Effector memory CD8-positive, alpha-beta T cell (primary cell): ENCODE measurements around the gene TRIM27.
"Not testable (repeated sequence)": the region's sequence is repeated elsewhere in the genome, so short reads cannot be mapped to it uniquely, and the experiment has no call there.

Experiments
- ATAC-seq: fragments of 150-1000 bp; cut with Tn5 transposase; replicated peaks from 2 replicates; pipeline ENCODE4 v1.10.0; 2021; ENCODE audit warnings: mild to moderate bottlenecking, moderate library complexity
- DNase-seq, 3 experiments: peaks; one replicate each; pipeline ENCODE4 v3.0.0; 2021
- H3K27ac Mint-ChIP-seq, 2 donors: one replicate each; pipeline ENCODE4 v1.8.0; 2022; ENCODE audit warnings: mild to moderate bottlenecking in 2 of 2, mixed read lengths in 2 of 2, moderate library complexity in 2 of 2
- H3K27me3 Mint-ChIP-seq, 2 donors: one replicate each; pipeline ENCODE4 v1.8.0; 2022; ENCODE audit warnings: mixed read lengths in 2 of 2
- H3K36me3 Mint-ChIP-seq: one replicate; pipeline ENCODE4 v1.8.0; 2022; ENCODE audit warnings: mild to moderate bottlenecking, moderate library complexity, mixed read lengths; ENCODE audit not compliant: insufficient read depth
- H3K4me1 Mint-ChIP-seq, 2 donors: one replicate each; pipeline ENCODE4 v1.8.0; 2022; ENCODE audit warnings: low read depth in 2 of 2, mixed read lengths in 2 of 2
- H3K4me3 Mint-ChIP-seq, 2 donors: one replicate each; pipeline ENCODE4 v1.8.0; 2022; ENCODE audit warnings: mild to moderate bottlenecking in 2 of 2, mixed read lengths in 2 of 2, moderate library complexity in 2 of 2
- H3K9me3 Mint-ChIP-seq, 2 donors: one replicate each; pipeline ENCODE4 v1.8.0; 2022; ENCODE audit warnings: mixed read lengths in 2 of 2

The TRIM27 gene

GRCh38 chr6:28860581-28860980 is 63.2 kb downstream of the TRIM27 start:
- Mint-ChIP-seq H3K9me3 (peaks cover 6 to 9% of the 10 kb centered on the region in 2 donors), H3K4me3 (no peak overlapping the region), H3K27me3 (peaks cover 0 to 6% of the 10 kb centered on the region in 2 donors), H3K36me3 (peaks cover 37% of the 10 kb centered on the region), H3K4me1 (peaks cover 20 to 29% of the 10 kb centered on the region in 2 donors), H3K27ac (no peak overlapping the region)
- DNase-seq (no peak), ATAC-seq (no peak)

GRCh38 chr6:28858963-28859362 is 64.8 kb downstream of the TRIM27 start:
- H3K27ac Mint-ChIP-seq = no peak overlapping the region
- peaks cover 6 to 9% of the 10 kb centered on the region in 2 donors for H3K9me3 Mint-ChIP-seq
- H3K4me1 Mint-ChIP-seq = peaks cover 9 to 16% of the 10 kb centered on the region in 2 donors
- no peak for ATAC-seq
- peaks cover 23% of the 10 kb centered on the region for H3K36me3 Mint-ChIP-seq
- no peak for DNase-seq
- H3K4me3 Mint-ChIP-seq = no peak overlapping the region
- H3K27me3 Mint-ChIP-seq = peaks cover 0 to 6% of the 10 kb centered on the region in 2 donors

- peaks cover 0 to 4% of the 10 kb centered on the region in 2 donors for H3K4me1 Mint-ChIP-seq
- peaks cover 5% of the 10 kb centered on the region for H3K36me3 Mint-ChIP-seq
- H3K4me3 Mint-ChIP-seq = no peak overlapping the region
- peaks cover 12 to 18% of the 10 kb centered on the region in 2 donors for H3K27me3 Mint-ChIP-seq
- H3K27ac Mint-ChIP-seq = no peak overlapping the region
- no peaks in the 10 kb centered on the region for H3K9me3 Mint-ChIP-seq
- DNase-seq (no peak), ATAC-seq (no peak)
These were observed 67.2 kb downstream of the TRIM27 start for GRCh38 chr6:28856620-28857005.

- H3K9me3 Mint-ChIP-seq, H3K4me3 Mint-ChIP-seq, H3K27ac Mint-ChIP-seq, ATAC-seq, H3K36me3 Mint-ChIP-seq, H3K4me1 Mint-ChIP-seq, DNase-seq: not testable (repeated sequence)
- H3K27me3 Mint-ChIP-seq = peaks cover 28 to 36% of the 10 kb centered on the region in 2 donors
These were observed 69.4 kb downstream of the TRIM27 start for GRCh38 chr6:28854405-28854804.
